Right hindlimb (tissue), 1 donor: Measurements from ENCODE around the gene HEXB.

ENCODE experiments used
- DNase-seq: peaks from one replicate; pipeline ENCODE4 v3.0.0-alpha.2; 2018

Gene HEXB

GRCh38 chr5:74684900-74685851, at the start of gene HEXB:
Gene HEXB (plus strand): TSS chr5:74685233. CDS start chr5:74685261, 28 bp downstream.
- DNase-seq, result peak; percentile 90

GRCh38 chr5:74636149-74636548, 48.9 kb upstream of the HEXB start:
- DNase-seq, result no peak

DNA sequence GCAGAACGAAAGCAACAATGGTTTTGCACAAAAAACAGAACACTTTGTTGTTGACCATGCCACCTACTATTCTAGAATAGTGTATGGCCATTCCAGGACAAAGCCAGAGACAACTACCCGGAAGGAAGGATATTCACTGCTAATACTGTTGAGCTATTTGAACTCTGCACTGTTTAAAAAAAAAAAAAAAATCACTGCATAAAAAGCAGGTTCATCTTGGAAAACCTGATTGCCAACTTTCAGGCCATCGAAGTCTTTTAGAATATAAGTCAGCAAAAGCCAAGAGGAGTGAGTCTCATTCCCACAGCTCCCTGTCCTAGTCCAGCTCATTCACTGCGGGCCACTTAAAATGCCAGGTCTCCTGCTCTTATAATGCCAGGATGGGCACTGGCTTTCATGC, 48.5 kb upstream of the HEXB start:
- no peak for DNase-seq

DNA sequence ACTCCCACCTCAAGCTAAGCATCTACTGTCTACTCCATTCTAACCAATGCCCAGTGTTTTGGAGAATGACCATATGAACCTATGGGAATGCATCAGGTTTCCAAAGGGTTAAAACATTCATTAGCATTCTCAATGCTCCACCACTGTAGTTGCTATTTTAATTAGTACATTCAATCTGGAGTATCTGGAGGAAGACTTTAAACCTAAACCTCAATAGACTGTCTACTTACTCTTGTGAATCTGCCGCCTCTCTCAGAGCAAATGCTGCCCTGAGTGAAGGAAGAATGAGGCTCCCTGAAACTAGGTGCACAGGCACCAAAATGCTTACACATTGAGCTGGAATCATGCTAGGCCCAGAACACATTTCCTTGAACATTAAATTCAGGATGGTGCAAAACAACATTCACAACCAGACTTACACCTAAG, 46.5 kb upstream of the HEXB start:
- no peak for DNase-seq

DNA sequence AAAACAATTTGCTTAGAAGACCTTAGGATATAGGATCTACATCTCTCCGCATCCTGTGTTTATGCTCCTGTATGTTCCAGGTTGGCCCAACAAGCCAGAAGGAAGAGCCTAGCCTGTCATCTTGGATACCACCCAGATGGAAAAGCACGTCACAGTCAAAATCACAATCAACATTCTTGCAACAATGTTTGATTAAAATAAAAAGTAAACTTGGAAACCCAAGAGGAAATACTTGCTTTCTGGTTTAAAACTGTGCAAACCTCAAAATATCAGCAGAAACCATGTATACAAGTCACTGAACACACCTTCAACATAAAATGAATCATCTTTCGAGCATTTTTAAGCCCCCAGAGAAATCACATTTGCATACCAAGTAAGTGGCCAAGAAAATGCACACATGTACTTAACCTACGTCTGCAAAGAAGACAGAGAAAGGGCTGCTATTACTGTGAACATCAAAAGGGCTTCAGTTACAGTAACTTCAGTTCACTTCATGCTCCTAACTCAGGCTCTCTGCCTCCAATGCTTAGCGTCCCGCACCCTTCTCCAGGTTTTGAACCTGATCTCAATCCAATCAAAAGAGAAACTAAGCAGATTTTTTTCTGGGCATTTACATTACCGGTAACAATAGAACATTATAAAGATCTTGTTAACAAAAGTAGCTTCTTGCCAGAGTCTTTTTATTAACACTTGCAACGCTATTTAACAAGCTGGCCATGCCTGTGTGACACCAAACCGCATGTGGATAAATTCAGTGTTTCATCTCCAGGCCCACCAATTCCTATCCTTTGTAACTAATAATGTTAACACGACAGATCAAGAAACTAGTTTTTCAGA, 45.8 kb upstream of the HEXB start:
- no peak for DNase-seq

- DNase-seq, result no peak
Observed at GRCh38 chr5:74639807-74640449, 45.1 kb upstream of the HEXB start.

GRCh38 chr5:74640450-74640953, 44.5 kb upstream of the HEXB start, which contains the start of gene ENC1:
Gene ENC1 (minus strand): TSS chr5:74640728. CDS start chr5:74636485, 4,243 bp downstream.
- peak; percentile 94 for DNase-seq

GRCh38 chr5:74640954-74641734, 43.9 kb upstream of the HEXB start:
- peak; percentile 89 for DNase-seq

GRCh38 chr5:74641735-74642542, 43.1 kb upstream of the HEXB start:
- DNase-seq, result peak; percentile 76

DNA sequence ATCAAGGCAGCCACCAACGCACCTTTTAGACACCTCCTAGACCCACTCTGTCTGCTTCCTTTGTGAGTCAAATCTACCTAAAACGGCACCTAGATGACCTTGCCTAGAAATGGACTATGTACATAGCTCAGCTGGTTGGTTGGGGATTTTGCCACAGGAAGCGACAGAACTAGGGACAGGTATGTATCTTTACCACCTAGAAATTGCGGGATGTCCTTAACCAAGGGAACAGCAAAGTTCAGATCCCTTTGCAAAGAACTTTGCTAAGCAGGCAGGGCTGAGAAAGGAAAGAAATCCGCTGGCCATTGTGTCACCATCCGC, 42.5 kb upstream of the HEXB start:
- no peak for DNase-seq

- DNase-seq, result no peak
Observed at GRCh38 chr5:74643111-74643562, 41.9 kb upstream of the HEXB start.

- no peak for DNase-seq
Observed at GRCh38 chr5:74647096-74647495, 37.9 kb upstream of the HEXB start.

DNA sequence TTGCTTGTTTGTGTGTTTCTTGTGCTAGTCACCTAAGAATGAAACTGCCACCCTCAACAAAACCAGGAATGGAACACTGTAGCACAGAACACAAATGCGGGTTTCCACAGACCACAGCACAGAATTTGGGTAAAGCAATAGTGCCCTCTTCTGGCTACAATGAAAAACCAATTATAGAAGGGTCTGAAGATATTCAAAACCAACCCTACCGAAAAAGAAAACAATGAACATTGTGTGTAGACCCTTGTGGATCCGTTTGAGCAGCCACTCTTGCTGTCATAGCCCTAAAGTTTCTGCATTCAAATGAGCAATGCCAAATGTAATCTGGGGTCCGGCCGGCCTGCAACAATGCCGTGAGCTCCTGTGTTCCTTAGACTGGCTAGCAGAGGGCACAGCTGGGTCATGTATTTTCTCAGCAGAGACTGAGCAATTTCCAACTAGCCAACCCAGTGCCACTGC, 36.2 kb upstream of the HEXB start:
- peak; percentile 52 for DNase-seq

- DNase-seq, result no peak
Observed at GRCh38 chr5:74649421-74649973, 35.5 kb upstream of the HEXB start.

- no peak for DNase-seq
Observed at GRCh38 chr5:74651710-74652109, 33.3 kb upstream of the HEXB start.

DNA sequence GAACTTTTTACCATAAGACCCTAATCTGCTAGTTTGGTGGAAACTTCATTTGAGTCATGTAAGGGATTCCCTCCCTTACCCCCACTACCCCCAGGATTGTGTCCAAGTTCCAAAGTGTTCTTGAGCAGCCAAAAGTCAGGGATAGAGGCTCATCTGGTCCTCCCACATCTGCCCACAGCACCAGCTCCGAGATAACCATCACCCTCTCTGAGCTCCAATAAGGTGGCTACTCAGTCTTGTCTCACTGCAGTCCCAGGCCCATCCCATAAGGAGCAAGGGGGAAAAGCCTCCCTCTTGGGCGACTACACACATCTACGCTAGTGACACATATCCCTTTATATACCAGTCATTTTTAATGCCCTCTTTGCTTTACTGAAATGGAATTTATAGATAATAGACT, 32.5 kb upstream of the HEXB start:
- no peak for DNase-seq

DNA sequence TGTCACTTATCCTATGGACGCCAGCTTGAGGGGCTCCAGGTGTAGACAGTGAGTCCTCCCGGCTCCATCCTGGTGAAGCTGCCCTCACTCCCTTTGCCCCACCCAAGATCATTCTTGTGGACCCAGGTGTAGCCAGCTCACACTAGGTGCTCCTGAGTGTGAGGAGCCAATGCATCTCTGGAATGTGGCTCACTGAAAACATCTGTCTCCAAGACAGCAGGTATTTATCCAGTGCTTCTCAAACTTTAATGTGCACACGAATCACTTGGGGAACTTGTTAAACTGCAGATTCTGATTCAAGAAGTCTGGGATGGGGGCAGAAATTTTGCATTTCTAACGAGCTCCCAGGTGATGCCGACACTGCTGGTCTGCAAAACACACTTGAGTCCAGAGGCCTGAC, 31.0 kb upstream of the HEXB start:
- DNase-seq, result no peak

- DNase-seq, result no peak
Observed at GRCh38 chr5:74655206-74655605, 29.8 kb upstream of the HEXB start.

DNA sequence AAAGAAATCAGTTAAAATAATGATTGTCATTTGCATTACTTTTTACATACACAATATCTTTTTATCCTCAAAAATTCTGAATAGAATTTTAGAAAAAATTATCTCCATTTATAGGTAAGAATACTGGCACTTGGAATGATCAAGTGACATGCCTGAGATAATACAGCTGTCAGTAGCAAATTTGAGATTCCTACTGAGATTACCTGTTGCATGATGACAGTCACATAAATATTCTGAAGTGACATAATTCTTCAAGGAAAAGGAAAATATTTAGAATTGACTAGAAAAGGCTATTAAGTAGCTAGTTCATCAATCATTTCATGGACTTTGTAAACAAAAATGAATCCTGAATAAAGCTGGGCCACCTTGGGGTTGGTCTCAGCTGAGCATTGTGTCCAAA, 29.3 kb upstream of the HEXB start:
- DNase-seq, result no peak

DNA sequence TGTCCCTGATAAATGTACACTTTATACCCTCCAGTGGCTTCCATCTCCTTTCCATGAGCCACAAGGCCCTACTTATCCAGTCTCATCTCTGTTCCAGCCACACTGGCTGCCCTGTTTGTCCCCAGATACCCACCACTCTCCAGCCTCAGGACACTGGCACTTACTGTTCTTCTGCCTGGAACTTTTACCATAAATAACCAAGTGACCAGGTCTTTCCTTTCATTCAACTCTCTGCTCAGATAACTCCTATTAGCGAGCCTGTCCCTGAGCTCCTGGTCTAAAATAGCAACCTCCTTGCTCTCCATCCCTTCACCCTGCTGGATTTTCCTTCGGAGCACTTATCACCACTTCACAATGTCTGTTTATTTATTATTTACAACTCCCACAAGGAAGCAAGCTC, 27.9 kb upstream of the HEXB start:
- DNase-seq, result no peak

DNA sequence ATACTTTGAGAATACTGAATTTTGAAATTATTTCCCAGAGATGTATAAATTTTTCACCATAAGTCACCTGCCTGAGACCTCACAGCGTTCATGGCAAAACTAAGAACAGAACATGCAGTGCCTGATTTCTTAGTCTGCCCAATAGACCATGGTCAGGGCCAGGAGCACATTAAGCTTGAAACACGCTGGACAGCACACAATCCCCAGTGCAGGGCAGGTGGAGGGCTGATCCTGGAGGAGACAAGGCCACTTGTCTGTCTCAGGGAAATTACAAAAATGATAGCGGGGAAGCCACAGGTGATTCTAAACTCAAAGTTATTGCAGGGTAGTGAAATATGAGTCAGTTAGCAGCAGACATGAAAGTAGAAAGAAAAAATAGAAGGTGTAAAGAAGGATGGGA, 25.9 kb upstream of the HEXB start:
- DNase-seq, result no peak
